DOHH2 (cell line): ENCODE measurements around the gene EIF3K.

Source experiments
- CTCF ChIP-seq: fragments of 200-600 bp; sonication (generic); IDR thresholded peaks from one replicate; pipeline ENCODE4 v1.5.1; 2014; ENCODE audit warnings: antibody characterized with exemption, mild to moderate bottlenecking, low read depth, low read length; ENCODE audit not compliant: poor library complexity, severe bottlenecking
- EZH2phosphoT487 ChIP-seq: fragments of 200-600 bp; sonication (generic); IDR thresholded peaks from 2 replicates; pipeline ENCODE4 v1.6.1; 2017; ENCODE audit warnings: borderline replicate concordance, mild to moderate bottlenecking, antibody characterized with exemption, low read length, moderate library complexity, mixed read lengths

GRCh38 chr19:38617283-38617763, 1.7 kb upstream of the EIF3K start:
- TF ChIP-seq EZH2phosphoT487 (no peak), CTCF (no peak)
